ENCODE measurements around the gene RSRC1.

RSRC1 gene

GRCh38 chr3:158453004-158453403 is 343.1 kb downstream of the RSRC1 start:
- no peaks in the 10 kb centered on the region for H3K27me3 ChIP-seq (replicated peaks in 2 of 5; ENCODE audit: control insufficient read depth in 4 of 5, insufficient read depth in 5 of 5, low read length in 4 of 5)
- H3K9me3 ChIP-seq (ENCODE audit: control extremely low read depth in 1 of 5, control insufficient read depth in 4 of 5, insufficient read depth in 2 of 5, low read depth in 1 of 5, low read length in 4 of 5), result no peaks in the 10 kb centered on the region
- no CpG with 5 or more reads among the region's 2 CpGs for WGBS (ENCODE audit: insufficient coverage)
- CTCF ChIA-PET, result no interaction called here
- no peak overlapping the region for H3K4me3 ChIP-seq (ENCODE audit: control insufficient read depth in 1 of 7, extremely low read depth in 1 of 7, insufficient read depth in 4 of 7, low read depth in 2 of 7, low read length in 6 of 7)
- peaks cover 0 to 7% (median 0%) of the 10 kb centered on the region in 4 experiments for H3K4me1 ChIP-seq (ENCODE audit: control extremely low read depth in 1 of 4, control insufficient read depth in 4 of 4, insufficient read depth in 4 of 4, low read length in 3 of 4)
- no peak for DNase-seq
- H3K27ac ChIP-seq (ENCODE audit: insufficient read depth in 1 of 2, low read depth in 1 of 2, low read length in 2 of 2, poor library complexity in 1 of 2, severe bottlenecking in 2 of 2), result no peak overlapping the region
- POLR2A ChIA-PET, result no interaction called here
- H3K36me3 ChIP-seq (ENCODE audit: control insufficient read depth in 4 of 4, insufficient read depth in 4 of 4, low read length in 3 of 4), result no peaks in the 10 kb centered on the region

- Histone ChIP-seq H3K4me3 (ENCODE audit: control insufficient read depth in 1 of 7, extremely low read depth in 1 of 7, insufficient read depth in 4 of 7, low read depth in 2 of 7, low read length in 6 of 7) (no peak overlapping the region), H3K27ac (ENCODE audit: insufficient read depth in 1 of 2, low read depth in 1 of 2, low read length in 2 of 2, poor library complexity in 1 of 2, severe bottlenecking in 2 of 2) (no peak overlapping the region), H3K36me3 (ENCODE audit: control insufficient read depth in 4 of 4, insufficient read depth in 4 of 4, low read length in 3 of 4) (no peaks in the 10 kb centered on the region), H3K4me1 (ENCODE audit: control extremely low read depth in 1 of 4, control insufficient read depth in 4 of 4, insufficient read depth in 4 of 4, low read length in 3 of 4) (peaks cover 0 to 7% (median 0%) of the 10 kb centered on the region in 4 experiments), H3K9me3 (ENCODE audit: control extremely low read depth in 1 of 5, control insufficient read depth in 4 of 5, insufficient read depth in 2 of 5, low read depth in 1 of 5, low read length in 4 of 5) (no peaks in the 10 kb centered on the region), H3K27me3 (replicated peaks in 2 of 5; ENCODE audit: control insufficient read depth in 4 of 5, insufficient read depth in 5 of 5, low read length in 4 of 5) (no peaks in the 10 kb centered on the region)
- no peak for DNase-seq
- ChIA-PET CTCF (no interaction called here), POLR2A (no interaction called here)
These were observed 344.0 kb downstream of the RSRC1 start for GRCh38 chr3:158453865-158454264.

GRCh38 chr3:158455406-158455805 is 345.5 kb downstream of the RSRC1 start:
- POLR2A ChIA-PET, result no interaction called here
- Histone ChIP-seq H3K36me3 (ENCODE audit: control insufficient read depth in 4 of 4, insufficient read depth in 4 of 4, low read length in 3 of 4) (no peaks in the 10 kb centered on the region), H3K4me1 (ENCODE audit: control extremely low read depth in 1 of 4, control insufficient read depth in 4 of 4, insufficient read depth in 4 of 4, low read length in 3 of 4) (peaks cover 0 to 7% (median 0%) of the 10 kb centered on the region in 4 experiments), H3K4me3 (ENCODE audit: control insufficient read depth in 1 of 7, extremely low read depth in 1 of 7, insufficient read depth in 4 of 7, low read depth in 2 of 7, low read length in 6 of 7) (no peak overlapping the region), H3K27ac (ENCODE audit: insufficient read depth in 1 of 2, low read depth in 1 of 2, low read length in 2 of 2, poor library complexity in 1 of 2, severe bottlenecking in 2 of 2) (no peak overlapping the region), H3K9me3 (ENCODE audit: control extremely low read depth in 1 of 5, control insufficient read depth in 4 of 5, insufficient read depth in 2 of 5, low read depth in 1 of 5, low read length in 4 of 5) (no peaks in the 10 kb centered on the region), H3K27me3 (replicated peaks in 2 of 5; ENCODE audit: control insufficient read depth in 4 of 5, insufficient read depth in 5 of 5, low read length in 4 of 5) (no peaks in the 10 kb centered on the region)
- DNase-seq, result no peak
- 87% methylated on average over 4 of the region's 5 CpGs for WGBS (ENCODE audit: insufficient coverage)
- CTCF ChIA-PET, result no interaction called here

- CTCF ChIA-PET, result no interaction called here
- no peak for DNase-seq
- H3K4me3 ChIP-seq (ENCODE audit: control insufficient read depth in 1 of 7, extremely low read depth in 1 of 7, insufficient read depth in 4 of 7, low read depth in 2 of 7, low read length in 6 of 7), result no peak overlapping the region
- H3K4me1 ChIP-seq (ENCODE audit: control extremely low read depth in 1 of 4, control insufficient read depth in 4 of 4, insufficient read depth in 4 of 4, low read length in 3 of 4), result peaks cover 0 to 7% (median 0%) of the 10 kb centered on the region in 4 experiments
- H3K36me3 ChIP-seq (ENCODE audit: control insufficient read depth in 4 of 4, insufficient read depth in 4 of 4, low read length in 3 of 4), result no peaks in the 10 kb centered on the region
- H3K27me3 ChIP-seq (replicated peaks in 2 of 5; ENCODE audit: control insufficient read depth in 4 of 5, insufficient read depth in 5 of 5, low read length in 4 of 5), result no peaks in the 10 kb centered on the region
- POLR2A ChIA-PET, result no interaction called here
- WGBS (ENCODE audit: insufficient coverage), result 100% methylated on average over 1 of the region's 3 CpGs
- H3K27ac ChIP-seq (ENCODE audit: insufficient read depth in 1 of 2, low read depth in 1 of 2, low read length in 2 of 2, poor library complexity in 1 of 2, severe bottlenecking in 2 of 2), result no peak overlapping the region
- H3K9me3 ChIP-seq (ENCODE audit: control extremely low read depth in 1 of 5, control insufficient read depth in 4 of 5, insufficient read depth in 2 of 5, low read depth in 1 of 5, low read length in 4 of 5), result no peaks in the 10 kb centered on the region
These were observed 346.2 kb downstream of the RSRC1 start for GRCh38 chr3:158456114-158456513.

GRCh38 chr3:158458464-158458863 is 348.6 kb downstream of the RSRC1 start:
- no peak for DNase-seq
- POLR2A ChIA-PET, result no interaction called here
- CTCF ChIA-PET, result interaction anchor here (0.6 kb wide), 1 partner anchor 122 kb away, joined by 3 read pairs; no protein-coding TSS in a partner anchor
- Histone ChIP-seq H3K9me3 (ENCODE audit: control extremely low read depth in 1 of 5, control insufficient read depth in 4 of 5, insufficient read depth in 2 of 5, low read depth in 1 of 5, low read length in 4 of 5) (no peaks in the 10 kb centered on the region), H3K27me3 (replicated peaks in 2 of 5; ENCODE audit: control insufficient read depth in 4 of 5, insufficient read depth in 5 of 5, low read length in 4 of 5) (no peaks in the 10 kb centered on the region), H3K36me3 (ENCODE audit: control insufficient read depth in 4 of 4, insufficient read depth in 4 of 4, low read length in 3 of 4) (no peaks in the 10 kb centered on the region), H3K4me3 (ENCODE audit: control insufficient read depth in 1 of 7, extremely low read depth in 1 of 7, insufficient read depth in 4 of 7, low read depth in 2 of 7, low read length in 6 of 7) (no peak overlapping the region), H3K4me1 (ENCODE audit: control extremely low read depth in 1 of 4, control insufficient read depth in 4 of 4, insufficient read depth in 4 of 4, low read length in 3 of 4) (no peaks in the 10 kb centered on the region), H3K27ac (ENCODE audit: insufficient read depth in 1 of 2, low read depth in 1 of 2, low read length in 2 of 2, poor library complexity in 1 of 2, severe bottlenecking in 2 of 2) (no peak overlapping the region)
- WGBS (ENCODE audit: insufficient coverage), result 93% methylated on average over 5 of the region's 5 CpGs

GRCh38 chr3:158460926-158461325 is 351.0 kb downstream of the RSRC1 start:
- no peak for DNase-seq
- no peaks in the 10 kb centered on the region for H3K27me3 ChIP-seq (replicated peaks in 2 of 5; ENCODE audit: control insufficient read depth in 4 of 5, insufficient read depth in 5 of 5, low read length in 4 of 5)

GRCh38 chr3:158463556-158463955 is 353.7 kb downstream of the RSRC1 start:
- no CpG with 5 or more reads among the region's 3 CpGs for WGBS (ENCODE audit: insufficient coverage)
- Histone ChIP-seq H3K27ac (ENCODE audit: insufficient read depth in 1 of 2, low read depth in 1 of 2, low read length in 2 of 2, poor library complexity in 1 of 2, severe bottlenecking in 2 of 2) (no peak overlapping the region), H3K4me1 (ENCODE audit: control extremely low read depth in 1 of 4, control insufficient read depth in 4 of 4, insufficient read depth in 4 of 4, low read length in 3 of 4) (no peaks in the 10 kb centered on the region), H3K36me3 (ENCODE audit: control insufficient read depth in 4 of 4, insufficient read depth in 4 of 4, low read length in 3 of 4) (no peaks in the 10 kb centered on the region), H3K27me3 (replicated peaks in 2 of 5; ENCODE audit: control insufficient read depth in 4 of 5, insufficient read depth in 5 of 5, low read length in 4 of 5) (no peaks in the 10 kb centered on the region), H3K9me3 (ENCODE audit: control extremely low read depth in 1 of 5, control insufficient read depth in 4 of 5, insufficient read depth in 2 of 5, low read depth in 1 of 5, low read length in 4 of 5) (no peaks in the 10 kb centered on the region), H3K4me3 (ENCODE audit: control insufficient read depth in 1 of 7, extremely low read depth in 1 of 7, insufficient read depth in 4 of 7, low read depth in 2 of 7, low read length in 6 of 7) (no peak overlapping the region)
- no peak for DNase-seq
- ChIA-PET POLR2A (interaction anchor here (0.8 kb wide), 1 partner anchor 1248 kb away, joined by 3 read pairs; no protein-coding TSS in a partner anchor), CTCF (no interaction called here)

More at GRCh38 chr3:158460926-158461325, 351.0 kb downstream of the RSRC1 start:
- Histone ChIP-seq H3K4me3 (ENCODE audit: control insufficient read depth in 1 of 7, extremely low read depth in 1 of 7, insufficient read depth in 4 of 7, low read depth in 2 of 7, low read length in 6 of 7) (no peak overlapping the region), H3K36me3 (ENCODE audit: control insufficient read depth in 4 of 4, insufficient read depth in 4 of 4, low read length in 3 of 4) (no peaks in the 10 kb centered on the region), H3K9me3 (ENCODE audit: control extremely low read depth in 1 of 5, control insufficient read depth in 4 of 5, insufficient read depth in 2 of 5, low read depth in 1 of 5, low read length in 4 of 5) (no peaks in the 10 kb centered on the region), H3K4me1 (ENCODE audit: control extremely low read depth in 1 of 4, control insufficient read depth in 4 of 4, insufficient read depth in 4 of 4, low read length in 3 of 4) (no peaks in the 10 kb centered on the region), H3K27ac (ENCODE audit: insufficient read depth in 1 of 2, low read depth in 1 of 2, low read length in 2 of 2, poor library complexity in 1 of 2, severe bottlenecking in 2 of 2) (no peak overlapping the region)
- ChIA-PET CTCF (no interaction called here), POLR2A (no interaction called here)
- WGBS (ENCODE audit: insufficient coverage), result no CpG with 5 or more reads among the region's 1 CpG
